ENCODE data around the gene ADCY1. TPM values are rescaled to one million over a fixed set of nuclear protein-coding genes. Genes with fewer than 3 reads are reported as not detected.

Gene ADCY1
- total and polyA plus RNA-seq, 4 donors = 0.33 to 20.1 (median 4.1) TPM

DNA sequence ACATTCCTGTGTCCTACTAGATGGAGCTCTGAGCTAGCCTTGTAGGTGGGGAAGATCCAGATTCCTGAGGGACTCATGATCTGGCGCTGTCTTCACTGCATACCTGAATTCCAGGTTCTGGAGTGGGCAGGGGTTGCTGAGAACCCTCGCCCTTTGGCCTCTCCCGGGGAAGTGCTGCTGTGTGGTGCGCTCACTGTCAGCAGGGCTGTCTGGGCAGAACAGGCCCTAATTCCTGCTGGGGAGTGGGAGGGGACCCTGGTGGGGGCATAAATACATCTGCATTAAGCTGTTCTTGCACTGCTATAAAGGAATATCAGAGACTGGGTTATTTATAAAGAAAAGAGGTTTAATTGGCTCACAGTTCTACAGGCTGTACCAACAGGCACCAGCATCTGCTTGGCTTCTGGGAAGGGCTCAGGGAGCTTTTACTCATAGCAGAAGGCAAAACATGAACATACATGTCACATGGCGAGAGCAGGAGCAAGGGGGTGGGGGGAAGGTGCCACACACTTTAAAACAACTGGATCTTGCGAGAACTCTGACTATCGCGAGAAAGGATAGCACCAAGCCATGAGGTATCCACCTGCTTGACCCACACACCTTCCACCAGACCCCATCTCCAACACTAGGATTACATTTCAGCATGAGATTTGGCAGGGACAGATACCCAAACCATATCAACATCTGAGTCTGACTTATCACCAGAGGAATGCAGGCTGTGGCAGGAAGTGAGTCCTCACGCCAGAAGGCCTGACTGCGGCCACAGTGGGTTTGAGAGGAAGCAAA, 115.0 kb downstream of the ADCY1 start:
- H3K4me3 ChIP-seq (ENCODE audit: low read depth in 1 of 3, low read length in 3 of 3) = no peak overlapping the region
- peak; percentile 20 for DNase-seq (ENCODE audit: low spot score)
- H3K27me3 ChIP-seq (ENCODE audit: control insufficient read depth in 4 of 4, insufficient read depth in 4 of 4, low read length in 3 of 4) = no peaks in the 10 kb centered on the region
- 87% methylated on average over 10 of the region's 10 CpGs for WGBS
- H3K9ac ChIP-seq (ENCODE audit: low read depth in 1 of 2, low read length in 2 of 2) = peak overlapping the region in 1 of 2 donors; percentile 26
- TF ChIP-seq, protein P1, sequence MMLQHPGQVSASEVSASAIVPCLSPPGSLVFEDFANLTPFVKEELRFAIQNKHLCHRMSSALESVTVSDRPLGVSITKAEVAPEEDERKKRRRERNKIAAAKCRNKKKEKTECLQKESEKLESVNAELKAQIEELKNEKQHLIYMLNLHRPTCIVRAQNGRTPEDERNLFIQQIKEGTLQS (IDR thresholded peaks at IDR 0.05) = no peak
- no peak for TF ChIP-seq HNF4G (IDR thresholded peaks at IDR 0.05)
- TF ChIP-seq SP1 (IDR thresholded peaks at IDR 0.05) = no peak
- no peak for TF ChIP-seq RAD21 (IDR thresholded peaks at IDR 0.05)
- no peak for TF ChIP-seq RXRA (IDR thresholded peaks at IDR 0.05)
- TF ChIP-seq, protein P2, sequence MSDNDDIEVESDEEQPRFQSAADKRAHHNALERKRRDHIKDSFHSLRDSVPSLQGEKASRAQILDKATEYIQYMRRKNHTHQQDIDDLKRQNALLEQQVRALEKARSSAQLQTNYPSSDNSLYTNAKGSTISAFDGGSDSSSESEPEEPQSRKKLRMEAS (IDR thresholded peaks at IDR 0.05) = no peak
- no peak for TF ChIP-seq GABPA (IDR thresholded peaks at IDR 0.05 in 1 of 2, conservative IDR thresholded peaks at IDR 0.05 in 1 of 2)
- no peak for TF ChIP-seq FOXA2 (IDR thresholded peaks at IDR 0.05)
- TF ChIP-seq, protein P3, sequence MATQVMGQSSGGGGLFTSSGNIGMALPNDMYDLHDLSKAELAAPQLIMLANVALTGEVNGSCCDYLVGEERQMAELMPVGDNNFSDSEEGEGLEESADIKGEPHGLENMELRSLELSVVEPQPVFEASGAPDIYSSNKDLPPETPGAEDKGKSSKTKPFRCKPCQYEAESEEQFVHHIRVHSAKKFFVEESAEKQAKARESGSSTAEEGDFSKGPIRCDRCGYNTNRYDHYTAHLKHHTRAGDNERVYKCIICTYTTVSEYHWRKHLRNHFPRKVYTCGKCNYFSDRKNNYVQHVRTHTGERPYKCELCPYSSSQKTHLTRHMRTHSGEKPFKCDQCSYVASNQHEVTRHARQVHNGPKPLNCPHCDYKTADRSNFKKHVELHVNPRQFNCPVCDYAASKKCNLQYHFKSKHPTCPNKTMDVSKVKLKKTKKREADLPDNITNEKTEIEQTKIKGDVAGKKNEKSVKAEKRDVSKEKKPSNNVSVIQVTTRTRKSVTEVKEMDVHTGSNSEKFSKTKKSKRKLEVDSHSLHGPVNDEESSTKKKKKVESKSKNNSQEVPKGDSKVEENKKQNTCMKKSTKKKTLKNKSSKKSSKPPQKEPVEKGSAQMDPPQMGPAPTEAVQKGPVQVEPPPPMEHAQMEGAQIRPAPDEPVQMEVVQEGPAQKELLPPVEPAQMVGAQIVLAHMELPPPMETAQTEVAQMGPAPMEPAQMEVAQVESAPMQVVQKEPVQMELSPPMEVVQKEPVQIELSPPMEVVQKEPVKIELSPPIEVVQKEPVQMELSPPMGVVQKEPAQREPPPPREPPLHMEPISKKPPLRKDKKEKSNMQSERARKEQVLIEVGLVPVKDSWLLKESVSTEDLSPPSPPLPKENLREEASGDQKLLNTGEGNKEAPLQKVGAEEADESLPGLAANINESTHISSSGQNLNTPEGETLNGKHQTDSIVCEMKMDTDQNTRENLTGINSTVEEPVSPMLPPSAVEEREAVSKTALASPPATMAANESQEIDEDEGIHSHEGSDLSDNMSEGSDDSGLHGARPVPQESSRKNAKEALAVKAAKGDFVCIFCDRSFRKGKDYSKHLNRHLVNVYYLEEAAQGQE (IDR thresholded peaks at IDR 0.05) = no peak
- TF ChIP-seq, protein P4, sequence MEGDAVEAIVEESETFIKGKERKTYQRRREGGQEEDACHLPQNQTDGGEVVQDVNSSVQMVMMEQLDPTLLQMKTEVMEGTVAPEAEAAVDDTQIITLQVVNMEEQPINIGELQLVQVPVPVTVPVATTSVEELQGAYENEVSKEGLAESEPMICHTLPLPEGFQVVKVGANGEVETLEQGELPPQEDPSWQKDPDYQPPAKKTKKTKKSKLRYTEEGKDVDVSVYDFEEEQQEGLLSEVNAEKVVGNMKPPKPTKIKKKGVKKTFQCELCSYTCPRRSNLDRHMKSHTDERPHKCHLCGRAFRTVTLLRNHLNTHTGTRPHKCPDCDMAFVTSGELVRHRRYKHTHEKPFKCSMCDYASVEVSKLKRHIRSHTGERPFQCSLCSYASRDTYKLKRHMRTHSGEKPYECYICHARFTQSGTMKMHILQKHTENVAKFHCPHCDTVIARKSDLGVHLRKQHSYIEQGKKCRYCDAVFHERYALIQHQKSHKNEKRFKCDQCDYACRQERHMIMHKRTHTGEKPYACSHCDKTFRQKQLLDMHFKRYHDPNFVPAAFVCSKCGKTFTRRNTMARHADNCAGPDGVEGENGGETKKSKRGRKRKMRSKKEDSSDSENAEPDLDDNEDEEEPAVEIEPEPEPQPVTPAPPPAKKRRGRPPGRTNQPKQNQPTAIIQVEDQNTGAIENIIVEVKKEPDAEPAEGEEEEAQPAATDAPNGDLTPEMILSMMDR (IDR thresholded peaks at IDR 0.05; ENCODE audit: low read depth, low read length, missing input control) = no peak
- no peak for TF ChIP-seq FOXA1 (IDR thresholded peaks at IDR 0.05)
- no peak for TF ChIP-seq HNF4A (conservative IDR thresholded peaks at IDR 0.05)
- peaks cover 4 to 37% (median 30%) of the 10 kb centered on the region in 4 donors for H3K4me1 ChIP-seq (ENCODE audit: control insufficient read depth in 4 of 4, insufficient read depth in 4 of 4, low read length in 3 of 4)
- peaks cover 0 to 3% (median 0%) of the 10 kb centered on the region in 4 donors for H3K36me3 ChIP-seq (ENCODE audit: control insufficient read depth in 4 of 4, insufficient read depth in 3 of 4, low read depth in 1 of 4, low read length in 3 of 4)
- no peaks in the 10 kb centered on the region for H3K9me3 ChIP-seq (ENCODE audit: control insufficient read depth in 4 of 4, low read length in 3 of 4)
- H3K27ac ChIP-seq (ENCODE audit: low read depth in 1 of 2, low read length in 2 of 2) = peak overlapping the region; percentile 90 to 98

DNA sequence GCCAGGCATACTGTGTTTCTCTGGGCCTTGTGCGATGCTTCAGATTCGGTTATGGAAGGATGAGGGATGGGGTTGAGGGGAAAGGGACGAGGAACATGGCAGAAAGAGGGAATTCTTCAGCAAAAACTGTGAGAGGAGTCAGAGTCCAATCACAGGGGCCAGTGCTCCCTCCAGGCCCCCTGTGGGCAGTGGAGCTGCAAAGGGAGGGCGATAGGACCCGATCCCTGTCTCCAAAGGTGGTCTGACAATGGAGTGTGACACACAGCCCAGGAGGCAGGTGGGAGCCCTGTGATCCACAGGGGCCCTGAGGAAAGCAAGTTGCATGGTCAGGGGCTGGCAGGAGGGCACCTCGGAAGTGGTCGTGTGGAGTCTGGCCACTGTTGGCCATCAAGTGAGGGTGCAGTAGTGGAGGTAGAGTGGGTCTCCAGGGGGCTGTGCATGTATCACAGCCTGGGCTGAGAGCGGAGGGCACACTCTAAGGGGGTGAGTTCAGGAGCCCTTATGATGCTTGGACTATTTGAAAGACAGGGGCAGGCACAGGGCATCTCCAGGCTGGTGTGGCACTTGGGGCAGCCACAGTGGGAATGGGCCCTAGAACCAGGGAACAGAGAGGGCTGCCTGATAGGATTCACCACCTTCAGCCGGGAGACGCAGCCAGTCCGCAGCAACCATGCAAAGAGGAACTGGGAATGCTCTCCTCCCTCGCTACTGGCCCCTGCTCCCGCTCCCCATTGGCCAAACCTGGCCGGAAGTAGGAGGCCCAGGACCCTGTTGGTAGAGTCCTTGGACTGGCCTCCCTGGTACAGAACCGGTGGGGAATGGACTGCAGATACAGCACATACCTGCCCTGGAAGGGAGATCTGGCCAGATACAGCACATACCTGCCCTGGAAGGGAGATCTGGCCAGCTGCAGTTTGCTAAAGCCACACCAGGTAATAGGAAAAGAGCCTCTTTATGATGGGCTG, 115.9 kb downstream of the ADCY1 start:
- Histone ChIP-seq H3K4me1 (ENCODE audit: control insufficient read depth in 4 of 4, insufficient read depth in 4 of 4, low read length in 3 of 4) (peaks cover 4 to 43% (median 34%) of the 10 kb centered on the region in 4 donors), H3K9ac (ENCODE audit: low read depth in 1 of 2, low read length in 2 of 2) (peak overlapping the region; percentile 85 to 98), H3K27ac (ENCODE audit: low read depth in 1 of 2, low read length in 2 of 2) (peak overlapping the region; percentile 90 to 98), H3K27me3 (ENCODE audit: control insufficient read depth in 4 of 4, insufficient read depth in 4 of 4, low read length in 3 of 4) (no peaks in the 10 kb centered on the region), H3K9me3 (ENCODE audit: control insufficient read depth in 4 of 4, low read length in 3 of 4) (no peaks in the 10 kb centered on the region), H3K36me3 (ENCODE audit: control insufficient read depth in 4 of 4, insufficient read depth in 3 of 4, low read depth in 1 of 4, low read length in 3 of 4) (peaks cover 0 to 3% (median 0%) of the 10 kb centered on the region in 4 donors), H3K4me3 (ENCODE audit: low read depth in 1 of 3, low read length in 3 of 3) (peak overlapping the region; percentile 66 to 97 (median 86))
- peak; percentile 31 for DNase-seq (ENCODE audit: low spot score)
- 66% methylated on average over 15 of the region's 15 CpGs for WGBS
- TF ChIP-seq, protein P2 (IDR thresholded peaks at IDR 0.05) = peak; percentile 53
- peak; percentile 12 for TF ChIP-seq FOXA2 (IDR thresholded peaks at IDR 0.05)
- no peak for TF ChIP-seq FOXA1 (IDR thresholded peaks at IDR 0.05)
- no peak for TF ChIP-seq NR2F2 (IDR thresholded peaks at IDR 0.05)
- TF ChIP-seq RXRA (IDR thresholded peaks at IDR 0.05) = peak in 1 of 2 donors; percentile 47
- TF ChIP-seq HNF4G (IDR thresholded peaks at IDR 0.05) = no peak
- TF ChIP-seq YY1 (IDR thresholded peaks at IDR 0.05) = peak; percentile 73
- TF ChIP-seq GABPA (IDR thresholded peaks at IDR 0.05 in 1 of 2, conservative IDR thresholded peaks at IDR 0.05 in 1 of 2) = peak in 1 of 2 donors; percentile 83
- TF ChIP-seq, protein P3 (IDR thresholded peaks at IDR 0.05) = peak; percentile 92
- peak; percentile 50 for TF ChIP-seq TAF1 (conservative IDR thresholded peaks at IDR 0.05)
- TF ChIP-seq RAD21 (IDR thresholded peaks at IDR 0.05) = peak in 1 of 2 donors; percentile 15
- TF ChIP-seq HNF4A (conservative IDR thresholded peaks at IDR 0.05) = peak in 1 of 2 donors; percentile 68

Data from liver (tissue), 9 donors.